ENCODE results near the gene PGM5. TPM values are rescaled to one million over a fixed set of nuclear protein-coding genes. Genes with fewer than 3 reads are reported as not detected.

Gene PGM5
- total RNA-seq, 1 experiment from 2014 or later = not detected

- Histone ChIP-seq H3K27ac (ENCODE audit: insufficient read length, low read depth, low read length) (no peak overlapping the region), H2BK12ac (ENCODE audit: insufficient read length, low read depth, low read length) (no peak overlapping the region), H3K56ac (ENCODE audit: insufficient read length, low read depth, low read length) (no peak overlapping the region), H3K14ac (ENCODE audit: insufficient read depth, low read length) (no peak overlapping the region), H3K79me1 (ENCODE audit: insufficient read depth, low read depth, low read length, poor library complexity, severe bottlenecking) (no peaks in the 10 kb centered on the region), H3K79me2 (ENCODE audit: insufficient read depth, low read length) (no peaks in the 10 kb centered on the region), H3K4me2 (ENCODE audit: insufficient read depth, insufficient read length, low read length) (no peak overlapping the region), H4K5ac (ENCODE audit: insufficient read length, low read depth, low read length) (no peak overlapping the region), H4K91ac (ENCODE audit: insufficient read length, low read depth, low read length) (no peak overlapping the region), H3K23me2 (ENCODE audit: insufficient read length, low read depth, low read length, poor library complexity, severe bottlenecking) (no peaks in the 10 kb centered on the region), H3K27me3 (ENCODE audit: insufficient read depth, low read length) (0 out of 2 replicates have a peak, but pooled peaks cover 2% of the 10 kb centered on the region), H3K4me1 (ENCODE audit: insufficient read depth, low read length) (no peaks in the 10 kb centered on the region), H2BK20ac (ENCODE audit: low read depth, low read length, poor library complexity, severe bottlenecking) (no peak overlapping the region), H2AK5ac (ENCODE audit: insufficient read length, low read length) (no peak overlapping the region), H4K8ac (replicated peaks; ENCODE audit: insufficient read length, low read depth, low read length) (no peak overlapping the region), H3K9ac (ENCODE audit: extremely low read depth, insufficient read length, low read length) (no peak overlapping the region), H3K9me3 (ENCODE audit: control insufficient read depth, low read depth, low read length) (no peaks in the 10 kb centered on the region), H3K4ac (ENCODE audit: low read depth, low read length) (no peak overlapping the region), H4K20me1 (ENCODE audit: control insufficient read depth, insufficient read depth, insufficient read length) (no peaks in the 10 kb centered on the region), H3K18ac (ENCODE audit: insufficient read length, low read depth, low read length) (no peak overlapping the region), H2BK5ac (ENCODE audit: insufficient read length, low read length) (no peak overlapping the region), H2AFZ (ENCODE audit: low read length) (no peak overlapping the region), H3T11ph (ENCODE audit: low read length) (no peak overlapping the region), H2BK15ac (ENCODE audit: low read depth, low read length) (no peak overlapping the region), H3K23ac (ENCODE audit: insufficient read length, low read depth, low read length) (no peak overlapping the region), H2BK120ac (ENCODE audit: low read depth, low read length, poor library complexity, severe bottlenecking) (no peak overlapping the region)
- Mint-ChIP-seq H3K36me3 (ENCODE audit: insufficient read depth in 1 of 3, low read depth in 3 of 3) (no peaks in the 10 kb centered on the region), H3K4me3 (no peak overlapping the region), H3K27me3 (ENCODE audit: low read depth) (peaks cover 87% of the 10 kb centered on the region), H3K9me3 (peaks cover 3 to 8% of the 10 kb centered on the region in 2 experiments; a peak in 3 of 5 replicates), H3K27ac (no peak overlapping the region), H3K4me1 (no peaks in the 10 kb centered on the region)
- DNase-seq = no peak
- TF ChIP-seq CTCF (conservative IDR thresholded peaks at IDR 0.05) = no peak
- no CpG with 5 or more reads among the region's 1 CpG for WGBS (ENCODE audit: extremely low coverage, insufficient read length, low lambda C conversion rate)
These were observed 70.3 kb downstream of the PGM5 start for GRCh38 chr9:68426755-68427154.
